GM19043 (cell line): ENCODE data around the gene IPPK.
"Not testable (repeated sequence)": the region's sequence is repeated elsewhere in the genome, so short reads cannot be mapped to it uniquely, and the experiment has no call there.

ENCODE experiments used
- ATAC-seq: cut with Tn5 transposase; IDR thresholded peaks from one replicate; pipeline ENCODE4 v1.9.1; 2021; ENCODE audit warnings: low read depth; ENCODE audit not compliant: unreplicated experiment

IPPK gene

GRCh38 chr9:92601451-92601850, 68.5 kb downstream of the IPPK start:
- no peak for ATAC-seq

- no peak for ATAC-seq
These were observed 69.3 kb downstream of the IPPK start for GRCh38 chr9:92600462-92601261.

- ATAC-seq, result no peak
These were observed 69.9 kb downstream of the IPPK start for GRCh38 chr9:92599938-92600461.

- ATAC-seq, result no peak
These were observed 71.5 kb downstream of the IPPK start for GRCh38 chr9:92598382-92598781.

- ATAC-seq, result no peak
These were observed 74.0 kb downstream of the IPPK start for GRCh38 chr9:92595930-92596329.

- not testable (repeated sequence) for ATAC-seq
These were observed 74.9 kb downstream of the IPPK start for GRCh38 chr9:92595075-92595474.

- ATAC-seq, result no peak
These were observed 76.7 kb downstream of the IPPK start for GRCh38 chr9:92592946-92593861.

- ATAC-seq, result no peak
These were observed 77.4 kb downstream of the IPPK start for GRCh38 chr9:92592537-92592936.

- ATAC-seq, result no peak
These were observed 79.6 kb downstream of the IPPK start for GRCh38 chr9:92590377-92590776.

- ATAC-seq, result no peak
These were observed 80.0 kb downstream of the IPPK start for GRCh38 chr9:92589923-92590322.

GRCh38 chr9:92576175-92576574, 93.8 kb downstream of the IPPK start:
- no peak for ATAC-seq

GRCh38 chr9:92573612-92574011, 96.3 kb downstream of the IPPK start:
- not testable (repeated sequence) for ATAC-seq

GRCh38 chr9:92571871-92572270, 98.1 kb downstream of the IPPK start:
- not testable (repeated sequence) for ATAC-seq

GRCh38 chr9:92564982-92565381, 104.9 kb downstream of the IPPK start:
- no peak for ATAC-seq

- no peak for ATAC-seq
These were observed 105.4 kb downstream of the IPPK start for GRCh38 chr9:92564504-92564903.
